Stimulated activated CD8-positive, alpha-beta memory T cell treated with anti-CD3 and anti-CD28 coated beads, Interleukin-7, amount 100 ng/mL, for 1 hour (primary cell): ENCODE data around the gene LRMDA.

Experiments used
- DNase-seq, 2 donors: peaks; one replicate each; pipeline ENCODE4 v3.0.0-alpha.2; 2020; ENCODE audit warnings: low read depth in 2 of 2

LRMDA gene

DNA sequence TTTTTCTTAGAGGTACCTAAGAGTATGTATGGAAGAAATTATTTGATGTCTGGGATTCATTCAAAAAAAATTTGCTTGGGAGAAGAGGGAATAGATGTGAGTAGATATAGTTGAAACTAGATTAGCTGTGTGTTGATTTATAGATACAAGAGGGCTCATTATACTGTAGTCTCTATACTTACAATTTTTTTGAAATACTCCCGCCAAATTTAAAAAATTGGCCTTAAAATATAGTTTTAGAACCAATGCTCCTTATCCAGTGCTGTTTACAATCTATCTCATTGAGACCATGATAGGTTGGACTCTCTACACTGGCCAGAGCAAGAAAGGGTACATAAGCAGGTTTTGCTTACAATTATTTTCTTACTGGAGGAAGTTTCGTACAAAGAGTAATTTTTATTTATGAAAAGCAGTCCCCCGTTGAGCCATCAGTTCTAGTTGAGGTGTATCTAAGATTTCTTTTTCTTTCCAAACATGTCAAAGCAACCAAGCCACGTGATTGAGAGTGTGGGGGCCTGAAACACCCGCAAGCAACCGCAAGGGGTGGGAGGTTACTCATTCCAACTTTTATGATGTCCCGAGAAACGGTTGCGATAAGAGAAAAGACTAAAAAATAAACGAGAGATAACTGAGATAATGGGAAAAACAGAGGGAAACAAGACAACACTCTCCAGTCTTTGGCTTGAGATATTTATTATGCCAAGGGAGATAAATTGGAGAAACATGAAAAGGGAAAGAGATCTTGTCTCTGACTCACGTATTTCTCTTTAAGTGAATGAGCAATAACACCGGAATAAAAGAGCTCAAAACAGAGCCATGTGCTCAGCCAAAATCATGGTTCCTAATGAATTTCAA, 729.2 kb downstream of the LRMDA start:
- DNase-seq, result no peak

DNA sequence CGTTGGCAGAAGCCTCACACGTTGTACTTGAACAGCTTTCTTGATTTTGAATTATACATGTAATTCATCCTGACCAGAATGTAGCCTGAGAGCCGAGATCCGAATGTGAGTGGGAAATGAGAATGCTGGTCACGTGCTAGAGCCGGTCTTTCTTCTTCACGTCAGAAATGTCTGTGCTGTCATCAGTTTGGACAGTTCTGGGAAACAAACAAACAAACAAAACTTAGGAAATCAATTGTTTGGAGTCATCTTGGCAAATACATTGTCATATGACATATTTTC, 729.8 kb downstream of the LRMDA start:
- no peak for DNase-seq

DNA sequence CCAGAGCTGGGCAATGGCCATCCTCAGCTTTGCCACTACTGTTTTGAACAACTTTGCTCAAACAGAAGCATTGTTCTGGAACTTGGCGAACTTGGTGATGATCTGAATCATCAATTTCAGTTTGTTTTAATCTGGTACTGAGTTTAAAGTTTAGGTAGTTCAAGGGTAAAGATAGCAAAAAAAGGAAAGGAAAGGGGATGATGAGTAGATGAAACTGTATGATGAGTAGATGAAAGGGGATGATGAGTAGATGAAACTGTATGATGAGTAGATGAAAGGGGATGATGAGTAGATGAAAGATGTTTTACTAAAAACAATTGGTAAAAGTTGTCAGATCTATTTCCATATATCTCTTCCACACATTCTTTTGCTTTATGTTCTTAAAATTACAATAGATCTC, 737.0 kb downstream of the LRMDA start:
- DNase-seq, result no peak

DNA sequence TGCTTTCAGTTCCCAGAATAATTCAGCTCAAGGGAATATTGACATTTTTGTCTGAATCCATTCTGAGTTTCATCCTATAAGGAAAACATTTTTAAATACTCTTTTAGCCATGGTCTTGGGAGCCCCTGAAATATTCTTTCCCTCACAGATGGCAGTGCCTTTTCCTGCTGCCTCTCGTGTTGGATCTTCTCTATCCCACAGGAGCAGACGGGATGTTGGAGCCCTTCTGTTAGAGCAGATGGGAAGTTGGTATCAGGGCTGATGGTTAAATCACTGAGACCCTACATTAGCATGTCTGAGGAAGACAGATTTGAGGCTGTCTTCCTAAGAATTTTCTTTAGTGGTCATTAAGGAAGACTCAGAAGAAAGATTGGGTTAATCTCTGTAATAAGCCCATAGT, 737.8 kb downstream of the LRMDA start:
- no peak for DNase-seq

DNA sequence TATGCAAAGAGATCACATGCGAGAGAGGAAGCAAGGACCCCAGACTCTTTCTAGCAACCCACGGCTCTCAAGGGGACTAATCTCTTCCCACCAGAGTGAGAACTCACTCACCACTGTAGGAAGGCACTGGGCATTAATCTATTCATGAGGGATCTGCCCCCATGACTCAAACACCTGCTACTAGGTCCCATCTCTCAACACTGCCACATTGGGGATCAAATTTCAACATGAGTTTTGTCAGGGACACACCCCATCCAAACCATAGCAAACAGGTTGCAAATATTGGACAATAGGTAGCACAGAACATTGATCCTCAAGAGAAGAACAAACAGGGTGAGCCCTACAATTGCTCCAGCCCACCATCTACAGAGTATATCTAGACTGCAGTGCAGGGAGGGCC, 740.6 kb downstream of the LRMDA start:
- no peak for DNase-seq

DNA sequence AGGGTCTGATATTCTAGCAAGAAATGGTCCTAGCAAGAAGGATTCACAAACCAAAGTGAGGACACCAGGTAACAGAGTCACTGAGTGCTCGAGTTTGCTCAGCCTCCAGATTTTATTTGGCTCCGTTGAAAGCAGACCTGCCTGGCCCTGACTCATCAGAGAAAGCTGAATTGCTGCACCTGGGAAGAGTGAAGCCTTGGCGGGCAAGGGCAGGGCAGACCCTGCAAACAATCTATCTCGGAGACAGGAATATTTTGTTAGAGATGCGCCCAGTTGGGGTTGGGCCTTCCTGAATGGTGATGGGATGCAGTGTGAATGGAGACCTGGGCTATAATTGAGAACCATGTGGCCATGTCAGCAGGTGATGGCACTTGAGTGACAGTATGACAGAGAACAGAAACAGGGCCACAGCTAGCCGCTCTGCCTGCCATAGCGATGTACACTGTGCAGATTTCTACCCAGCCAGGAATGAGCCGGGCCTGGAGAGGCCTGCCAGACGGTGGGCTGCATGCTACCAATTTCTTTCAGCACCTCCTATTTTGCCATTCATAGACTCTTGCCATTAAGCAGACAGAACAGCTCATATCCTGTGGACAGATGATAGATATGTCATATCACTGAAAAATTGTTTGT, 744.2 kb downstream of the LRMDA start:
- DNase-seq, result no peak

DNA sequence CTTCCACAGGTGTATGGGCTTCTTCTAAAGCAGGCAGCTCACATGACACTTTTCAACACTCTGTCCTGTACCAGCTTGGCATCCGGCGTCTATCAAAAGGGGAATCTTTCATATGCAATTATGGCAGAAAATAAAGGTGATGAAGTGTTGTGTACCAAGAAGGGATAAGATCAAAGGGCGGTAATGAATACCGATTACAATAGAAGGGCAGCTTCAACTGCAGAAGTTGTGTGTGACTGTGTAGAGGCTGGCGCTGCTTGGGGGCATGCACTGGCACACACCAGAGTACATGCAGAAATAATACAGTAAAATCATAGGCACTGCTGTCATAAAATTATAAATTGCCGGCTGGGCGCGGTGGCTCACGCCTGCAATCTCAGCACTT, 744.7 kb downstream of the LRMDA start:
- DNase-seq, result no peak

DNA sequence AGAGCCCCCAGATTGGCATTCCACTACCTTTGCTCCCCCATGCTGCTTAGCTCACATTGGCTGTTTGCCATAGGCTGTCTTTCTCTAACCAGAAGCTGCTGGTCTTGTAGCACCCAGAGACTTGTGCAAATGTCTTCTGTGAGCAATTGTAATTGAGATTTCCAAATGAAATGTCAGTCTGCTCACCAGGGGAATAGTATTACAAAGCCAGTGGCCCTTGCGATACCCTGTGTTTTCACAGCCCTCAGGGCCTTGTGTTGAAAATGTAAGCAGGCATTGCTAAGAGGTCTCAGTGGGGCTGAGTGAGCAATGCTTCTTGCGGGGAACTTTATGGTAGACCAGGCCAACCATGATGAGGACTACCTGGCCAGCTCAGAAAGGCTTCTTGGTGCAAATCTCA, 746.5 kb downstream of the LRMDA start:
- DNase-seq, result no peak

DNA sequence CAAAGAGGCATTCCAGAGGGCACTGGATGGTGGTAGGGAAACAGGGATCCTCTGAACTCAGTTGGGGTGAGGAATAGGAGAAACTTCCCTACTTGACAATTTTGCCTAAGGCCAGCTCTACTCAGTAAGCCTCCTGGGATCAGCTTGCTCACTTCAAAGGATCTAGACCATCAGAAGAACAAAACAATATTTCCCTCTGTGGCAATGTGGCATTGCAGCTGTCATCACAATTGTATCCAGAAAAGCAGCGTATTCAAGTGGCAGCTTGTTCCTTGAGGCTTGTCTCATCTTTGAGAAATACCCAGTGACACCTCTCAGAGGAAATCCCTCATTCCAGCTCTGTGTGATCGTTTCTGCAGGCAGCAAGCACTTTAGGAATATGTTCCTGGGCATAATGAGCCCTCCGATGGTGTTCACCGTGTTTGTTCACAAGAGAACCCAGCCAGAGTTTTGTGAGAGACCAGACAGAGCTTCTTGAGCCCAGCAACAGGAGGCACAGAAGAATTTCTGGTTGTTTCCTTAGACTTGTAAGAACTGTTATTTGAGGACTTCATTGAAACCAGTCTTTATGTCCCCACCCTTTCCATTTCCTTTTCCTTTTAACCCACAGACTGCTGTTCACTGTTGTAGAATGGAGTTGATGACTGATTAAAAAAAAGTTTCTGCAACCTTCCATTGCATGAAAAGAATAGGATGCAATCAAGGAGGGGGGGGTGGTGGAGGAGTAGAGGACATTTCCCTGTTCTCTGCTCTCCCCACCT, 747.3 kb downstream of the LRMDA start:
- no peak for DNase-seq

DNA sequence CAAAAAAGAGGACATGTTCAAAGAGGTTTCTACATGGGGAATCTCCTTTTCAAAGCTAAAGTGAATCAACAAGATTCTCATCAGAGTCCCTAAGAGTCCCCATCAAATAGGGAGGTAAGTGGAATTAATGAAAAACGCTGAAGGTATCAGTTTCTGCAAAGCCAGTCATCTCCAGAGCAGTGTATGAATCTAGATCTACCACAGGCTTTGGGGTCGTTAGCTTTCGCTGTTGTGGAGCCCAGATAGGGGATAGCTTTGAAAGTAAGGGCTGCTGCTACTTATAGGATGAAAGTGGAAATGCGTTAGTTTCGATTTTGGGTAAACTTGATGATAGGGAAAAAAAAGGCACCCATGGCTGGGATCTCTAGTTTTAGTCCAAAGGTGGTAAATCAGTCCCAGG, 748.4 kb downstream of the LRMDA start:
- no peak for DNase-seq

DNA sequence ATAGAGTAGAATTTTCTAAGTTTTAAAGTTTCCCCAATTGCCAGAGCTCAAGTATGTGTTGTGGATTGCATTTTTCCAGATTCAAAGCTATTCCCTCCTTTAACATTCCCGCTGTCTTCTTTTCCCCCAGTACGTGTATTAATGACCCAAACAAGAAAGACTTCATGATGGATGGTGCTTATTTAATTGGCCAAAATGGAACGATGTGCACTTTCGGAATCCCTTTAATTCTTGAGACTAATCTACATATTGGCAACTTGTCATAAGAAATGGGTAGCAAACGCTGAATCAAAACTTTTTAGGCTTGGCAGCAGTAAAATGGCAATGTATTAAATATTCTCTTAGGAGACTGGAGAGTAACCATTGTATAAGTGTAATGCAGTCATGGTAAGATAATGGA, 753.2 kb downstream of the LRMDA start:
- no peak for DNase-seq

DNA sequence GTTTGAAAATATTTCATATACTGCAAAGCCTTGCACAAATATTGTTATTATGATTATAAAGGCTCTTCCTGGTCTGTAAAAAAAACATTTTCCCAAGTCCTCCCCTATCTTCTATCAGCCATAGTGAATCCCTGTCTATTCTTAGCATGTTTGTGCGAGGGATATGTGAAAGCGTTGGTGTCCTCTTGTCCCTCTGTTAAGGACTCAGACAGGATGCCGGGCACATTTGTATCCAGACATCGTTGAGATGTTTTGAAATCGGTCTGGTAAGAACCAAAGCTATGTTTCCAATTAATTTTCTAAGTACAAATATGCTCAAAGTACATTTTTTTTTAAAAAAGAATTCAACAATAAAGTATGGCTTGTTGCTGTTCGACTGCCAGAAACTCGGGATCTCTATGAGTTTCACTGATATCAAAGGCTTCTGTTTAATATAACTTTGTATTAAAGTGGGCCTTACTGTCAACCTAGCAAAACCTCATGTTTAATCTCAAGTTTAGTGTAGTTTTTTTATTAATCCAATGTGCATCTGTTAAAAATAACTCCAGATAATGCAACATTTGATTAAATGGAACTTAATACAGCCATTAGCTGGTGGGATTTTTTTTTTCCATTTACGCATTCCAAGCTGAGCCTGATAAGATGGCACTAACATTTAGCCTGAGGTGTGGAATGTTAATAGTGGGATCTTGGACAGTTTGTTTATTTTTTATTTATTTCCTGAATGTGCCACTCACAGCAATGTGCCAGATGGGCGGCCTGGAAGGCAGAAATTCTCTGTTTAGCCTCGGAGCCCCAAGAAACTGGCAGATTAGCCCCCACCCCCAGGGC, 754.3 kb downstream of the LRMDA start:
- DNase-seq, result no peak

DNA sequence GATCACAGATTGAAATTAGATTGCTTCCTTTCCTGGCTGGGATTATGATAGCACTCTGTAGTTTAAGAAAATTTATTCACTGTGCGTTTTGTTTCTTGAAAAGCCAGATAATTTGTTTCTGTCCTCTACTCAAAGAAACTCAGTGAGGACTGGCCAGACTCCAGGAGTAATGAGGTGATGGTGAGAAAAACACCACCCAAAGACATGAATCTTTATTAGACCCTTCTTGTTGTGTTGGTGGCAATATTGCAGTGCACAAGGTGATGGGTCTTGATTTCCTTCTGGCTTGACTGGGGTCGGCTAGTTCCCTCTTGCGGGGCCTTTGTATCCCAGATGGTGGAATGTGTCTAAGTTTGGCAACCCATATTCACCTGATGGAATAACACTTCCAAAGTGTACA, 756.8 kb downstream of the LRMDA start:
- no peak for DNase-seq

DNA sequence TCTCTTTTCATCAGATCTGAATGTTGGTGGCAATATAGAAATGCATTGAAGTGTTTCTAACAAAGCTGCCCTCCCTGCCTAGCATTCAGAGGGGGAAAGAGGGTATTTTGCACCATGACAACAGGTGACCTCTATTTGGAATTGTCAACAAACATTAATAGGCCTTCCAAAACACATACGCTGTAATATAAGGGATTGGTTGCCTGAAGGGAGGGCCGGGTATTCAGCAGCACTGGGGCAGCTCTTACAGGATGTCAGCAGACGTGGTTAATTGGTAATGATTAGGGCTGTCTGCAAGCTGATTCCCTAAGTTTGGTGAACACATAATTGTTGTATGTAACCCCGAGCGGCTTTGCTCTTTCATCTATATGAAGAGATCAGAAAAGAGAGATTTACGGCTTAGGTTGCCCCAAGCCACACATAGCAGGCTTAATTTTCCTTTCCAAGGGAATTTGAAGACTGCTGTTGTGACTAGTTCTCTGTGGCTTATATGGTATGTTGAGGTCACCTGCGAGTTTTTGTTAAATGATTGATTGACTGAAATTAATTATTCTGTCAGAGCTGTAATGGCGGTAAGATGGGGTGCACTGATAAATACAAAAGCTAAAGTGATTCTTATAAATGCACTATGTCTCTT, 759.3 kb downstream of the LRMDA start:
- no peak for DNase-seq

DNA sequence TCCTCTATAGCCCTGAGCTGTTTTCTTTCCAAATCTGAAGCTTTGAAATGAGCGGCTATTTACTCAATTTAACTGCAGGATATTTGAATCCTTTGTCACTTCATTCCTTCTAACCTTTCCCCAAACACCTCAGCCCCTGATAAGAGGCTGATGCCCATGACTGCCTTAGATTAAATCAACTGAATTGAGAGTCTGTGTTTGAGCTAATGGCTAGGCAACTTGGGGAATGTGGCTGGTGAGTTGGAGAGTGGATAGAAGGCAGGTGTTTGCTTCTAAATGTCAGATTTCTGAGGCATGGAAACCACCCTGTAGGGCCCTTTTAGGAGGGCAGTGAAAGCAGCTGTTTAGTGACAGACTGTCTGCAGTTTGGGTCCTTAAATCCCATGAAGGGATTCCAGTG, 759.9 kb downstream of the LRMDA start:
- no peak for DNase-seq

DNA sequence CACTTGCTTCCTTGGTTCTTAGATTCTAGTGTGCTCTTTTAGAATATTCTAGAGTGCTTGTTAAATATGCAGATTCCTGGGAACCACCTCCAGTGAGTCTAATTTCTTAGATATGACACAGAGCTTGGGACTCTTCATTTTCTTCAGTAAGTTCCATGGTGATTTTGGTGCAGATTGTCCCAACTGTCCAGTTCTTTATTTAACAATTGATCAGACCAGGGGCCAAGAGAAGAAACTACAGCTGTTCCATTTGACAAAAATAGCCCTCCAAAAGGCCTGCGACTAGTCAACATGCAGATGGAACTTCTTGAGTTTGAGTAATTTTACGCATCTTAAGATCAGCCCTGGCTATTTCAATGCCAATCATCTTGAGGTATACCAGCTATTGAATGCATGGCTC, 760.7 kb downstream of the LRMDA start:
- no peak for DNase-seq

DNA sequence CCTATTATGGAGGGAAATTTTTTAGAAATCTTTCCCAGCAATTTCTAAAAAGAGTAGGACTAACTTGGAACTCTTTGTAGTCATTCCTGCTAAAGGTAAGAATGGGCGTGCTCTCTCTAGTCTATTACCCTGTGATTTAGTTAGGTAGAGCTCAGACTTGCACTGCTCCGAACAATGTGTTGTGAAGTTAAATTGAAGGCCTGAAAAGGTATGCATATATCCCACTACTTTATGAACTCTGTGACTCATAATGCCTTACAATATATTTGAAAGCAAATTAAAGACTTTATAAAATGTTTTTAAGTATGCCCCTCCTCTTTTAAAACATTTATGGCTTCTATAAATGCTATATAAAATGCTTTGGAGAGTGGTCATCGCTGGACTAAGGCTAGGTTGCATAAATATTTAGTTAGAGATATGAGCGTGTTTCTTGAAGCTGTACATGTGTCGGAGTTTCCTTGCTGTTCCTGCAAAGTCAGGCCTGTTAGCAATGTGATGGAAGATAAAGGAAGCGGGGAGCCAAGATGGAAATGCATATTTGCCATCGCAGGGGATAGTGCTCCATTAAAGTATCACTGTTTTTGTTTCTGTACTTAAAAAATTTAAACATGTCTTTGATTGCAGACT, 761.4 kb downstream of the LRMDA start:
- no peak for DNase-seq

DNA sequence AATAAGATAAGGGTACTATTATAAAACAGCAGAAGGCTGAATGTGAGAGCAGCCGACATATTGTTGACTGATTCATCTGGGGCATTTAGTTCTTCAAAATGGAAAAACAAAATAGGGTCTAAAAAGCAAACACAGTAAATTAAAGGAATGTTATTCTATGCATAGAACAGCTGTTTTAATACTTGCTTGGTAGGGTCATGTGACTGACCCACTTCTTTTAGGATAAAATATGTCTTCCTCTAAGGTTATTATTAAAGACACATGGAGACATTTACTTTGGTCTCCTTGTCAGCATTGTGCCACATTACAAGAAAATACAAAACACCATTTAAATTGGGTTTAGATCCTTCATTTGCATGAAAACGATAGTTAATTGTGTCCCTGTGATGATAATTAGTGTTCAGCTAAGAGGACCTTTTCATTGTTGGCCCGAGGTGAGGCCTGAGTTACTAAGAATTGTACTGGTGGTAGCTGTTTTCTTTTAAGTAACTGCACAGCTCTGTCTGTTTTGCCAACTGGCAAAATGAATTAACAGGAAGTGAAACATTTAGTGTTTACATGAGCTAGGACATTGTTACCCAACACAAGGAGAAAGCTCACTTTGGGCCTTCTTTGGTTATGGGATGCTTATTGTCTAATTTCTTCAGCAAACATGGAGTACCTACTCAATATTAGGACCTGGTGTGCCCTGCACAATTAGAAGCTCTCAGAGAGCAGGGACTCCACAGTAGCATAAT, 764.4 kb downstream of the LRMDA start:
- DNase-seq, result no peak

DNA sequence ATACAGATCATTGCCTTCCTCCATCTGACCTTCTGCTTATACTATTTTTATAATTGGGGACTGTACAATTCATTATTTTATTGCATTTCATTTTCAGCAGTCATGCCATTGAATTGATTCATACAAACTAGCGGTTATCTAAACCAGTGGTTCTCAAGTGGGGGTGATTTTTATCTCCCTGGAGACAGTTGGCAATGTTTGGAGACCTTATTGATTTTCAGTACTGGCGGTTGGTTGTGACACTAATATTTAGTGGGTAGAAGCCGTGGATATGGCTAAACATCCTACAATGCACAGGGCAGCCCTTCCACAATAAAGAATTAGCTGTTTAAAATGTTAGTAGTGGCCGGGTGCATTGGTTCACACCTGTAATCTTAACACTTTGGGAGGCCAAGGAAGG, 765.9 kb downstream of the LRMDA start:
- DNase-seq, result no peak

DNA sequence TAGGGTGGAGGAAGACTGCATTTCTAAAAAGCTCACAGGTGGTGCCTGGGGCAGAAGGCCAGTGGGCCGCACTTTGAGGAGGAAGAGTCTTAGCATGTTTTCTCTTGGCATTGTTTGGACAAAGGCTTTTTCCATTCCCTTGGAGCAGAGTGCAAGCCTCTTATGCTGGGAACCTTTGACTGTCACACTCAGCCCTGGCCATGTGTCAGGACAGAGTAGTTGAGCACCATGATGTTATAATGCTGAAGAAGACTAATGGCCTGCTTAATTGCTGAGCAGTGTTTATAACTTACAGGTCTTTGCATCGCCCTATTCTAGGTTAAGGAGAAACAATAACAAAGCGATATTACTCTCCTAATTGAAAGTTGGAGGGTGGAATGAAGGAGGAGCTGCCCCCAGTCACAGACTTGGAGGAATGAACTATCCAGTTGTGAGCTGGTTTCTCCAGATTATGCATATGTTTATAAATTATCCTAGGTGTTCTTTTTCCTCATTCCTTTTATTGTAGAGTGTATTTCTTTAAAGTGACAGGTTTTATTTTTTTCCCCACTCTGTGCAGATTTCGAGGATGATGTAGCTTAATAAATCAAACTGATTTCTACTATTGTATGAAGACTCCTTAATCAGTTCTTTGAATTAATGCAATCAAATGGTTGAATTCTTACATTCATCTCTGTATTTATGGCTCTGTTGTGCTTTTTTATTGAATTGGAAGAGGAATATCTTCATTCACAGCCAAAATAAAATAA, 767.0 kb downstream of the LRMDA start:
- DNase-seq, result no peak
